NB4 (cell line): ENCODE data around the gene DSCAML1.

Source experiments
- MYC ChIP-seq: IDR thresholded peaks from 2 replicates; pipeline ENCODE4 v1.6.1; 2011; ENCODE audit warnings: low read depth, low read length
- POLR2A ChIP-seq: IDR thresholded peaks from 2 replicates; pipeline ENCODE4 v1.6.1; 2011; ENCODE audit warnings: mild to moderate bottlenecking; ENCODE audit not compliant: insufficient read length; ENCODE audit errors: extremely low read depth
- TF ChIP-seq, protein P1 (sequence below): IDR thresholded peaks from one replicate; pipeline ENCODE4 v1.5.1; 2012; ENCODE audit warnings: low read depth, low read length

GRCh38 chr11:117720061-117720511 is 76.9 kb downstream of the DSCAML1 start:
- TF ChIP-seq, protein P1, sequence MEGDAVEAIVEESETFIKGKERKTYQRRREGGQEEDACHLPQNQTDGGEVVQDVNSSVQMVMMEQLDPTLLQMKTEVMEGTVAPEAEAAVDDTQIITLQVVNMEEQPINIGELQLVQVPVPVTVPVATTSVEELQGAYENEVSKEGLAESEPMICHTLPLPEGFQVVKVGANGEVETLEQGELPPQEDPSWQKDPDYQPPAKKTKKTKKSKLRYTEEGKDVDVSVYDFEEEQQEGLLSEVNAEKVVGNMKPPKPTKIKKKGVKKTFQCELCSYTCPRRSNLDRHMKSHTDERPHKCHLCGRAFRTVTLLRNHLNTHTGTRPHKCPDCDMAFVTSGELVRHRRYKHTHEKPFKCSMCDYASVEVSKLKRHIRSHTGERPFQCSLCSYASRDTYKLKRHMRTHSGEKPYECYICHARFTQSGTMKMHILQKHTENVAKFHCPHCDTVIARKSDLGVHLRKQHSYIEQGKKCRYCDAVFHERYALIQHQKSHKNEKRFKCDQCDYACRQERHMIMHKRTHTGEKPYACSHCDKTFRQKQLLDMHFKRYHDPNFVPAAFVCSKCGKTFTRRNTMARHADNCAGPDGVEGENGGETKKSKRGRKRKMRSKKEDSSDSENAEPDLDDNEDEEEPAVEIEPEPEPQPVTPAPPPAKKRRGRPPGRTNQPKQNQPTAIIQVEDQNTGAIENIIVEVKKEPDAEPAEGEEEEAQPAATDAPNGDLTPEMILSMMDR, result no peak
- TF ChIP-seq POLR2A (no peak), MYC (no peak)
